HG02610 (cell line): ENCODE data around the gene AFP.
"Not testable (repeated sequence)": the region's sequence is repeated elsewhere in the genome, so short reads cannot be mapped to it uniquely, and the experiment has no call there.

ENCODE experiments used
- ATAC-seq: cut with Tn5 transposase; IDR thresholded peaks from one replicate; pipeline ENCODE4 v1.9.1; 2021; ENCODE audit warnings: mild to moderate bottlenecking, moderate library complexity; ENCODE audit not compliant: unreplicated experiment

AFP gene

GRCh38 chr4:73435984-73436383 is at the start of gene AFP:
TSS of gene AFP (plus strand) at chr4:73436221. CDS start at chr4:73436263, 42 bp downstream.
- ATAC-seq: no peak

- ATAC-seq: peak; percentile 87
Observed at GRCh38 chr4:73387552-73387951, 48.5 kb upstream of the AFP start.

GRCh38 chr4:73388887-73389286 is 47.1 kb upstream of the AFP start:
- no peak for ATAC-seq

GRCh38 chr4:73389663-73390062 is 46.4 kb upstream of the AFP start:
- ATAC-seq: not testable (repeated sequence)

- no peak for ATAC-seq
Observed at GRCh38 chr4:73391774-73392173, 44.2 kb upstream of the AFP start.

GRCh38 chr4:73392936-73393335 is 43.1 kb upstream of the AFP start:
- ATAC-seq: no peak

GRCh38 chr4:73396304-73396703 is 39.7 kb upstream of the AFP start:
- ATAC-seq: no peak

- ATAC-seq: no peak
Observed at GRCh38 chr4:73396993-73397972, 38.7 kb upstream of the AFP start.

- no peak for ATAC-seq
Observed at GRCh38 chr4:73401412-73401811, 34.6 kb upstream of the AFP start.

- no peak for ATAC-seq
Observed at GRCh38 chr4:73404042-73404441, 32.0 kb upstream of the AFP start, which contains the start of gene ALB. TSS of gene ALB (plus strand) at chr4:73404287. CDS start at chr4:73404328, 41 bp downstream.

GRCh38 chr4:73404457-73404856 is 31.6 kb upstream of the AFP start:
- ATAC-seq: no peak

GRCh38 chr4:73405138-73405537 is 30.9 kb upstream of the AFP start:
- ATAC-seq: no peak

- ATAC-seq: no peak
Observed at GRCh38 chr4:73406548-73406875, 29.5 kb upstream of the AFP start.

- no peak for ATAC-seq
Observed at GRCh38 chr4:73407227-73407673, 28.8 kb upstream of the AFP start.

- ATAC-seq: no peak
Observed at GRCh38 chr4:73408181-73408867, 27.7 kb upstream of the AFP start.

GRCh38 chr4:73409012-73409862 is 26.8 kb upstream of the AFP start:
- ATAC-seq: no peak

GRCh38 chr4:73409978-73410548 is 26.0 kb upstream of the AFP start:
- ATAC-seq: no peak

- no peak for ATAC-seq
Observed at GRCh38 chr4:73410916-73411730, 24.9 kb upstream of the AFP start.

- ATAC-seq: no peak
Observed at GRCh38 chr4:73411731-73412414, 24.1 kb upstream of the AFP start.
